Diencephalon (tissue), 1 donor: ENCODE measurements around the gene SPP1. TPM values are rescaled to one million over a fixed set of nuclear protein-coding genes. Genes with fewer than 3 reads are reported as not detected.

ENCODE experiments used
- small RNA-seq: library from RNA; depleted of rRNA; stranded (forward); fragments of <200 nt; gene quantifications from one replicate; pipeline ENCODE3, GENCODE V24; 2014
- total RNA-seq: library from RNA; depleted of rRNA; stranded (reverse); fragments of >200 nt; gene quantifications from one replicate; pipeline ENCODE4 v1.2.3, GENCODE V29; 2014

SPP1 gene
- total RNA-seq: 401 TPM

GRCh38 chr4:87975466-87975865, at the start of gene SPP1:
Gene SPP1 (plus strand): TSS chr4:87975714. CDS start chr4:87976896, 1,182 bp downstream.

GRCh38 chr4:88007304-88008121, 32.0 kb downstream of the SPP1 start, which contains the start of gene PKD2:
Gene PKD2 (plus strand): TSS chr4:88007635. CDS start chr4:88007734, 99 bp downstream.

Small RNA genes lying within 50 kb of the gene (small RNA-seq; reads per million reads assigned to genes)
- not detected for gene RNU1-36P

Other genes starting within 250 kb of the SPP1 start
- gene IBSP, start 176.2 kb upstream of the SPP1 start, total RNA-seq: not detected
- 0.23 TPM for gene MEPE, start 142.7 kb upstream of the SPP1 start, total RNA-seq
- 32.3 TPM for gene PKD2, start 31.9 kb downstream of the SPP1 start, total RNA-seq
- gene ABCG2, start 182.9 kb downstream of the SPP1 start, total RNA-seq: 24.7 TPM